IMR-90 (cell line): ENCODE data around the gene SLC25A44. TPM values are rescaled to one million over a fixed set of nuclear protein-coding genes. Genes with fewer than 3 reads are reported as not detected.

ENCODE experiments used
- ELK1 ChIP-seq: fragments of 150-350 bp; IDR thresholded peaks from 2 replicates; pipeline ENCODE4 v1.6.1; 2016; ENCODE audit warnings: low read depth, mild to moderate bottlenecking, low read length, moderate library complexity, borderline replicate concordance
- NFE2L2 ChIP-seq: fragments of 150-350 bp; IDR thresholded peaks from 2 replicates; pipeline ENCODE4 v1.6.1; 2016; ENCODE audit warnings: low read depth, mild to moderate bottlenecking, low read length
- SMC3 ChIP-seq: fragments of 150-350 bp; IDR thresholded peaks from 2 replicates; pipeline ENCODE4 v1.6.1; 2016; ENCODE audit warnings: low read depth, mild to moderate bottlenecking, antibody characterized with exemption, low read length, moderate library complexity
- polyA plus RNA-seq, 3 experiments: library from polyadenylated mRNA; depleted of rRNA; stranded (reverse); fragments of >200 nt; gene quantifications; 2 replicates each; pipeline ENCODE4 v1.2.3, GENCODE V29; 2012; ENCODE audit warnings: low replicate concordance in 1 of 3
- total RNA-seq: library from RNA; depleted of rRNA; stranded (reverse); fragments of >200 nt; gene quantifications from 2 replicates; pipeline ENCODE4 v1.2.3, GENCODE V29; 2012

Gene SLC25A44
- total and polyA plus RNA-seq, 2 of the 4 experiments (the other 2 are of a cell fraction), result 12.7 to 20.2 TPM

- no peak for TF ChIP-seq ELK1
- TF ChIP-seq SMC3, result no peak
- no peak for TF ChIP-seq NFE2L2
Observed at GRCh38 chr1:156212833-156213643, 19.1 kb downstream of the SLC25A44 start, which contains the start of gene PMF1 (continued).
